NB4 (cell line): ENCODE data around the gene SYNCRIP.

ENCODE experiments used
- MYC ChIP-seq: IDR thresholded peaks from 2 replicates; pipeline ENCODE4 v1.6.1; 2011; ENCODE audit warnings: low read depth, low read length
- POLR2A ChIP-seq: IDR thresholded peaks from 2 replicates; pipeline ENCODE4 v1.6.1; 2011; ENCODE audit warnings: mild to moderate bottlenecking; ENCODE audit not compliant: insufficient read length; ENCODE audit errors: extremely low read depth
- TF ChIP-seq, protein P1 (sequence below): IDR thresholded peaks from one replicate; pipeline ENCODE4 v1.5.1; 2012; ENCODE audit warnings: low read depth, low read length
- TF ChIP-seq, protein P2 (sequence below): IDR thresholded peaks from 2 replicates; pipeline ENCODE4 v1.6.1; 2011; ENCODE audit warnings: low read depth, low read length

GRCh38 chr6:85684133-85684808 is 41.6 kb upstream of the SYNCRIP start:
- TF ChIP-seq, protein P1, sequence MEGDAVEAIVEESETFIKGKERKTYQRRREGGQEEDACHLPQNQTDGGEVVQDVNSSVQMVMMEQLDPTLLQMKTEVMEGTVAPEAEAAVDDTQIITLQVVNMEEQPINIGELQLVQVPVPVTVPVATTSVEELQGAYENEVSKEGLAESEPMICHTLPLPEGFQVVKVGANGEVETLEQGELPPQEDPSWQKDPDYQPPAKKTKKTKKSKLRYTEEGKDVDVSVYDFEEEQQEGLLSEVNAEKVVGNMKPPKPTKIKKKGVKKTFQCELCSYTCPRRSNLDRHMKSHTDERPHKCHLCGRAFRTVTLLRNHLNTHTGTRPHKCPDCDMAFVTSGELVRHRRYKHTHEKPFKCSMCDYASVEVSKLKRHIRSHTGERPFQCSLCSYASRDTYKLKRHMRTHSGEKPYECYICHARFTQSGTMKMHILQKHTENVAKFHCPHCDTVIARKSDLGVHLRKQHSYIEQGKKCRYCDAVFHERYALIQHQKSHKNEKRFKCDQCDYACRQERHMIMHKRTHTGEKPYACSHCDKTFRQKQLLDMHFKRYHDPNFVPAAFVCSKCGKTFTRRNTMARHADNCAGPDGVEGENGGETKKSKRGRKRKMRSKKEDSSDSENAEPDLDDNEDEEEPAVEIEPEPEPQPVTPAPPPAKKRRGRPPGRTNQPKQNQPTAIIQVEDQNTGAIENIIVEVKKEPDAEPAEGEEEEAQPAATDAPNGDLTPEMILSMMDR: no peak
- TF ChIP-seq POLR2A (no peak), MYC (no peak)
- TF ChIP-seq, protein P2, sequence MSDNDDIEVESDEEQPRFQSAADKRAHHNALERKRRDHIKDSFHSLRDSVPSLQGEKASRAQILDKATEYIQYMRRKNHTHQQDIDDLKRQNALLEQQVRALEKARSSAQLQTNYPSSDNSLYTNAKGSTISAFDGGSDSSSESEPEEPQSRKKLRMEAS: no peak
